ENCODE data around the gene TDRD10. TPM values are rescaled to one million over a fixed set of nuclear protein-coding genes. Genes with fewer than 3 reads are reported as not detected.

TDRD10 gene
- total and polyA plus RNA-seq, 2 donors (not counting 1 experiment from before 2014, with no cell fraction given) = under 0.01 TPM; not detected in 1

GRCh38 chr1:154593390-154593789 lies 91.4 kb downstream of the TDRD10 start:
- H3K27ac ChIP-seq (ENCODE audit: insufficient read depth, low read length) = no peak overlapping the region
- H3K36me3 ChIP-seq (ENCODE audit: control insufficient read depth, insufficient read depth, low read length) = peaks cover 26% of the 10 kb centered on the region
- no peaks in the 10 kb centered on the region for H3K27me3 ChIP-seq (ENCODE audit: control insufficient read depth, insufficient read depth, low read length)
- H4K20me1 ChIP-seq (ENCODE audit: control insufficient read depth, extremely low read depth, insufficient read depth, low read length) = no peaks in the 10 kb centered on the region
- no peak overlapping the region for H3K4me3 ChIP-seq (replicated peaks in 1 of 4; ENCODE audit: control extremely low read depth in 1 of 4, insufficient read depth in 1 of 4, low read depth in 3 of 4, low read length in 4 of 4)
- no peak for DNase-seq (ENCODE audit: low read depth in 2 of 2)
- H3K79me2 ChIP-seq (ENCODE audit: control insufficient read depth, insufficient read depth, low read length) = no peaks in the 10 kb centered on the region
- TF ChIP-seq CTCF (conservative IDR thresholded peaks at IDR 0.05 in 1 of 2, IDR thresholded peaks at IDR 0.05 in 1 of 2; ENCODE audit: low read depth in 1 of 2, low read length in 2 of 2) (no peak), EZH2 (IDR thresholded peaks at IDR 0.05; ENCODE audit: low read length, missing control alignments) (no peak)
- H3K4me2 ChIP-seq (ENCODE audit: extremely low read depth, insufficient read depth, low read length) = no peak overlapping the region
- no peaks in the 10 kb centered on the region for H3K4me1 ChIP-seq (ENCODE audit: control insufficient read depth, extremely low read depth, insufficient read depth, low read length)
- no peak overlapping the region for H2AFZ ChIP-seq (ENCODE audit: low read length)
- H3K9ac ChIP-seq (ENCODE audit: insufficient read depth, low read length) = no peak overlapping the region
- no peaks in the 10 kb centered on the region for H3K9me3 ChIP-seq (ENCODE audit: control insufficient read depth, insufficient read depth, low read depth, low read length)

- no peak overlapping the region for H3K4me2 ChIP-seq (ENCODE audit: extremely low read depth, insufficient read depth, low read length)
- DNase-seq (ENCODE audit: low read depth in 2 of 2) = no peak
- H3K4me3 ChIP-seq (replicated peaks in 1 of 4; ENCODE audit: control extremely low read depth in 1 of 4, insufficient read depth in 1 of 4, low read depth in 3 of 4, low read length in 4 of 4) = no peak overlapping the region
- H3K4me1 ChIP-seq (ENCODE audit: control insufficient read depth, extremely low read depth, insufficient read depth, low read length) = peaks cover 1% of the 10 kb centered on the region
- H2AFZ ChIP-seq (ENCODE audit: low read length) = no peak overlapping the region
- no peaks in the 10 kb centered on the region for H3K9me3 ChIP-seq (ENCODE audit: control insufficient read depth, insufficient read depth, low read depth, low read length)
- H3K36me3 ChIP-seq (ENCODE audit: control insufficient read depth, insufficient read depth, low read length) = peaks cover 18% of the 10 kb centered on the region
- TF ChIP-seq CTCF (conservative IDR thresholded peaks at IDR 0.05 in 1 of 2, IDR thresholded peaks at IDR 0.05 in 1 of 2; ENCODE audit: low read depth in 1 of 2, low read length in 2 of 2) = no peak
- TF ChIP-seq EZH2 (IDR thresholded peaks at IDR 0.05; ENCODE audit: low read length, missing control alignments) = no peak
- H3K79me2 ChIP-seq (ENCODE audit: control insufficient read depth, insufficient read depth, low read length) = peaks cover 6% of the 10 kb centered on the region
- no peak overlapping the region for H3K9ac ChIP-seq (ENCODE audit: insufficient read depth, low read length)
- H3K27ac ChIP-seq (ENCODE audit: insufficient read depth, low read length) = no peak overlapping the region
- H4K20me1 ChIP-seq (ENCODE audit: control insufficient read depth, extremely low read depth, insufficient read depth, low read length) = no peaks in the 10 kb centered on the region
- no peaks in the 10 kb centered on the region for H3K27me3 ChIP-seq (ENCODE audit: control insufficient read depth, insufficient read depth, low read length)
Measured at GRCh38 chr1:154594811-154595210, 92.8 kb downstream of the TDRD10 start.

- H3K79me2 ChIP-seq (ENCODE audit: control insufficient read depth, insufficient read depth, low read length) = peaks cover 9% of the 10 kb centered on the region
- peak in 1 of 2 donors; percentile 58 for DNase-seq (ENCODE audit: low read depth in 2 of 2)
Measured at GRCh38 chr1:154595621-154596020, 93.6 kb downstream of the TDRD10 start.

More at GRCh38 chr1:154595621-154596020, 93.6 kb downstream of the TDRD10 start:
- TF ChIP-seq CTCF (conservative IDR thresholded peaks at IDR 0.05 in 1 of 2, IDR thresholded peaks at IDR 0.05 in 1 of 2; ENCODE audit: low read depth in 1 of 2, low read length in 2 of 2) (no peak), EZH2 (IDR thresholded peaks at IDR 0.05; ENCODE audit: low read length, missing control alignments) (no peak)
- H3K4me2 ChIP-seq (ENCODE audit: extremely low read depth, insufficient read depth, low read length) = no peak overlapping the region
- H3K27me3 ChIP-seq (ENCODE audit: control insufficient read depth, insufficient read depth, low read length) = no peaks in the 10 kb centered on the region
- no peak overlapping the region for H3K4me3 ChIP-seq (replicated peaks in 1 of 4; ENCODE audit: control extremely low read depth in 1 of 4, insufficient read depth in 1 of 4, low read depth in 3 of 4, low read length in 4 of 4)
- H3K27ac ChIP-seq (ENCODE audit: insufficient read depth, low read length) = no peak overlapping the region
- H4K20me1 ChIP-seq (ENCODE audit: control insufficient read depth, extremely low read depth, insufficient read depth, low read length) = no peaks in the 10 kb centered on the region
- H2AFZ ChIP-seq (ENCODE audit: low read length) = no peak overlapping the region
- H3K9ac ChIP-seq (ENCODE audit: insufficient read depth, low read length) = no peak overlapping the region
- peaks cover 15% of the 10 kb centered on the region for H3K36me3 ChIP-seq (ENCODE audit: control insufficient read depth, insufficient read depth, low read length)
- H3K4me1 ChIP-seq (ENCODE audit: control insufficient read depth, extremely low read depth, insufficient read depth, low read length) = peaks cover 2% of the 10 kb centered on the region
- no peaks in the 10 kb centered on the region for H3K9me3 ChIP-seq (ENCODE audit: control insufficient read depth, insufficient read depth, low read depth, low read length)

Other genes with a start within 250 kb of the TDRD10 start
- gene HAX1, start 229.6 kb upstream of the TDRD10 start, total RNA-seq = 127 and 152 TPM in 2 replicates
- gene HAX1, start 229.6 kb upstream of the TDRD10 start, polyA plus RNA-seq = 89.9 and 97.9 TPM in 2 replicates
- not detected in 2 replicates for gene AQP10, start 181.1 kb upstream of the TDRD10 start, total RNA-seq
- not detected in 2 replicates for gene AQP10, start 181.1 kb upstream of the TDRD10 start, polyA plus RNA-seq
- gene ATP8B2, start 176.7 kb upstream of the TDRD10 start, total RNA-seq = 177 and 205 TPM in 2 replicates
- gene ATP8B2, start 176.7 kb upstream of the TDRD10 start, polyA plus RNA-seq = 96.7 and 101 TPM in 2 replicates
- gene IL6R, start 96.9 kb upstream of the TDRD10 start, total RNA-seq = 12.8 and 21.0 TPM in 2 replicates
- gene IL6R, start 96.9 kb upstream of the TDRD10 start, polyA plus RNA-seq = 14.5 and 22.7 TPM in 2 replicates
- gene SHE, start 193 bp downstream of the TDRD10 start, total RNA-seq = under 0.01 TPM in 1 of 2 replicates, not detected in the other
- not detected in 2 replicates for gene SHE, start 193 bp downstream of the TDRD10 start, polyA plus RNA-seq
- 23.6 and 27.0 TPM in 2 replicates for gene UBE2Q1, start 56.4 kb downstream of the TDRD10 start, total RNA-seq
- 18.1 and 20.1 TPM in 2 replicates for gene UBE2Q1, start 56.4 kb downstream of the TDRD10 start, polyA plus RNA-seq
- under 0.01 TPM in 1 of 2 replicates, not detected in the other for gene CHRNB2, start 65.6 kb downstream of the TDRD10 start, total RNA-seq
- 0.02 TPM in 2 replicates for gene CHRNB2, start 65.6 kb downstream of the TDRD10 start, polyA plus RNA-seq
- gene ADAR, start 106.0 kb downstream of the TDRD10 start, total RNA-seq = 78.6 and 98.4 TPM in 2 replicates
- 128 and 140 TPM in 2 replicates for gene ADAR, start 106.0 kb downstream of the TDRD10 start, polyA plus RNA-seq

Data from fibroblast of lung (primary cell).